ENCODE measurements around the gene ASPG.

ASPG gene

GRCh38 chr14:104094709-104095425 lies 9.4 kb downstream of the ASPG start:
- no peak for FAIRE-seq

- no peak for FAIRE-seq
Measured at GRCh38 chr14:104095426-104096310, 10.2 kb downstream of the ASPG start.

GRCh38 chr14:104096318-104096717 lies 10.8 kb downstream of the ASPG start:
- no peak for FAIRE-seq

GRCh38 chr14:104096751-104097700 lies 11.5 kb downstream of the ASPG start:
- FAIRE-seq: no peak

GRCh38 chr14:104098272-104099095 lies 13.0 kb downstream of the ASPG start:
- FAIRE-seq: no peak

GRCh38 chr14:104099096-104100041 lies 13.9 kb downstream of the ASPG start:
- no peak for FAIRE-seq

GRCh38 chr14:104100171-104101085 lies 14.9 kb downstream of the ASPG start:
- no peak for FAIRE-seq

- no peak for FAIRE-seq
Measured at GRCh38 chr14:104101086-104101621, 15.7 kb downstream of the ASPG start.

GRCh38 chr14:104101651-104102281 lies 16.3 kb downstream of the ASPG start:
- FAIRE-seq: no peak

- FAIRE-seq: no peak
Measured at GRCh38 chr14:104102282-104102914, 16.9 kb downstream of the ASPG start.

GRCh38 chr14:104103061-104103445 lies 17.6 kb downstream of the ASPG start:
- FAIRE-seq: no peak

- no peak for FAIRE-seq
Measured at GRCh38 chr14:104103446-104104075, 18.1 kb downstream of the ASPG start.

GRCh38 chr14:104104076-104104901 lies 18.8 kb downstream of the ASPG start:
- FAIRE-seq: no peak

- FAIRE-seq: no peak
Measured at GRCh38 chr14:104105071-104105821, 19.7 kb downstream of the ASPG start.

- no peak for FAIRE-seq
Measured at GRCh38 chr14:104105822-104106470, 20.4 kb downstream of the ASPG start.

Measured in TTC549 (cell line).